ENCODE data around the gene IL7R.

Gene IL7R

GRCh38 chr5:35856765-35857351 lies at the start of gene IL7R:
Gene IL7R (plus strand): TSS chr5:35856891. CDS start chr5:35856978, 87 bp downstream.
- no peak for DNase-seq (ENCODE audit: extremely low spot score, insufficient read length, low read depth)

GRCh38 chr5:35810601-35811000 lies 46.1 kb upstream of the IL7R start:
- DNase-seq (ENCODE audit: extremely low spot score, insufficient read length, low read depth): no peak
- FAIRE-seq: no peak

More at GRCh38 chr5:35856765-35857351, at the start of gene IL7R:
- no peak for FAIRE-seq

GRCh38 chr5:35811108-35811741 lies 45.5 kb upstream of the IL7R start:
- FAIRE-seq: no peak
- no peak for DNase-seq (ENCODE audit: extremely low spot score, insufficient read length, low read depth)

DNA sequence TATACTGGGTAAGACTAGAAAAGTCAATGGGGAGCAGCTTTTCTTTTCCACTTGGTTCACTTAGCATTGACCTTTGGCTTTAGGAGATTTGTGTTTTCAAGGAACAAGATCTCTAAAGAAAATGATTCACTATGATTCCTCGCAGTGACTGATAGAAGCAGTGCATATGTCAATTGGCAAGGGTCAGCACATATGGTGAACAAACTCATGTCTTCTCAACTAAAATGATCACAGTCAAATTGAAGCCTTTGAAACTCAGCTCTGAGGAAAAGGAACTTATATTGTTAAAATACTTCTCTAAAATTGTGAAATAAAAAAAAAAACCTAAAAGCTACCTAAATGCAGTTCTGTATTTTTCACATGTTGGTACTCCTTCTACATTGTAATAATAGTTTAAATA lies 43.2 kb upstream of the IL7R start:
- DNase-seq (ENCODE audit: extremely low spot score, insufficient read length, low read depth) (no peak), FAIRE-seq (no peak)

- FAIRE-seq: no peak
- no peak for DNase-seq (ENCODE audit: extremely low spot score, insufficient read length, low read depth)
These were observed 41.4 kb upstream of the IL7R start for GRCh38 chr5:35815089-35815936.

GRCh38 chr5:35816881-35817521 lies 39.7 kb upstream of the IL7R start:
- FAIRE-seq (no peak), DNase-seq (ENCODE audit: extremely low spot score, insufficient read length, low read depth) (no peak)

- FAIRE-seq: no peak
- no peak for DNase-seq (ENCODE audit: extremely low spot score, insufficient read length, low read depth)
These were observed 37.7 kb upstream of the IL7R start for GRCh38 chr5:35819026-35819425.

DNA sequence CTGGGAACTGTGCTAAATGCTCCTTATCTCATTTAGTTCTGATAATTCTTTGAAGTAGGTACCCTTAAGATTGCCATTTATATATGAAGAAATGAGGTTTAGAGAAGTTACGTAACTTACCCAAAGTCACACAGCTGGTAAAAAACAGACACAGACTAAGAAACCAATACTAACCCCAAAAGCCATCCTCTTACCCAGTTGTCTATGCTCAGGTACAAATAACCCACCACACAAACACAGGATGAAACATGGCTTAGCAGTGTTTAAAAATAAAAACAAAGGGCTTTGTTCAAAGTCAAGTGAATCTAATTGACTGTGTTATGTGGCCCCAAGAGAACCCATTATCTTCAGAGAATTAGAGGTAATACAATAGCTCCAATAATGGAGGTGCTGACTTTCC lies 37.0 kb upstream of the IL7R start:
- DNase-seq (ENCODE audit: extremely low spot score, insufficient read length, low read depth): no peak
- no peak for FAIRE-seq

- no peak for FAIRE-seq
These were observed 36.0 kb upstream of the IL7R start for GRCh38 chr5:35820735-35821134.

DNA sequence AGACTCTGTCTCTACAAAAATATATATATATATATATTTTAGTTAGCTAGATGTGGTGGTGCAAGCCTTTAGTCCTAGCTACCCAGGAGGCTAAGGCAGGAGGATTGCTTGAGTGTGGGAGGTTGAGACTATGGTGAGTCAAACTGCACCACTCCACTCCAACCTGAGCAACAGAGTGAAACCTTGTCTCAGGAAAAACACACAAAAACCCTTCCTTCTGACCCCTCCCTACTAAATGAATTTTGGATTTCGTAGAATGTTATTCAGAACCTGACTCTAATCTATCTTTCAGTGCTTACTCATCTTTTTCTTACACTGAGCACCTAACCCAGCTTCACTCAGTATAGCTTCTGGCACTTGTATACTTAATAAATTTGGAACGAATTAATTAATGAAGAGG lies 35.2 kb upstream of the IL7R start:
- FAIRE-seq (no peak), DNase-seq (ENCODE audit: extremely low spot score, insufficient read length, low read depth) (no peak)

More at GRCh38 chr5:35820735-35821134, 36.0 kb upstream of the IL7R start:
- DNase-seq (ENCODE audit: extremely low spot score, insufficient read length, low read depth): no peak

- DNase-seq (ENCODE audit: extremely low spot score, insufficient read length, low read depth) (no peak), FAIRE-seq (no peak)
These were observed 34.2 kb upstream of the IL7R start for GRCh38 chr5:35822511-35822910.

- DNase-seq (ENCODE audit: extremely low spot score, insufficient read length, low read depth) (no peak), FAIRE-seq (no peak)
These were observed 33.2 kb upstream of the IL7R start for GRCh38 chr5:35823347-35824098.

GRCh38 chr5:35826056-35826455 lies 30.6 kb upstream of the IL7R start:
- FAIRE-seq (no peak), DNase-seq (ENCODE audit: extremely low spot score, insufficient read length, low read depth) (no peak)

- no peak for FAIRE-seq
- no peak for DNase-seq (ENCODE audit: extremely low spot score, insufficient read length, low read depth)
These were observed 30.1 kb upstream of the IL7R start for GRCh38 chr5:35826554-35826953.

- no peak for DNase-seq (ENCODE audit: extremely low spot score, insufficient read length, low read depth)
- no peak for FAIRE-seq
These were observed 28.6 kb upstream of the IL7R start for GRCh38 chr5:35828082-35828598.

DNA sequence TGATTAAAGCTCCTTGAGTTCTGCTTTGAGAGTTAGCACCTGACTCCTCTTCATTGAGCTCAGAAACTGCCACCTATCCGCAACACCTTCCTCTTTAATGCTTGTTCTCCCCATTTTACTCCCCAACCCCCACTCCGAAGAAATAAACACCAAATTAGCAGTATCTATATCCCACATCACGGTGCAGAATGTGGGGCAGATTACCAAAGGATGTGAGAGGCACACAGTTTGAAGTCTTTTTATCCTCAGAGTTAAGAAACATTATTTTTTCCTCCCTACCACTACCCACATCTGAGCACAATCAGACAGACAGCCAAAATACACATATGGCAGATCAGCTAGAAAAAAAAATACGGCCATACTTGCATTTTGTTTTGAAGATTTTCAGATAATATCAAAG lies 26.1 kb upstream of the IL7R start:
- DNase-seq (ENCODE audit: extremely low spot score, insufficient read length, low read depth): no peak
- FAIRE-seq: no peak

- DNase-seq (ENCODE audit: extremely low spot score, insufficient read length, low read depth): no peak
- no peak for FAIRE-seq
These were observed 23.9 kb upstream of the IL7R start for GRCh38 chr5:35832762-35833161.

- DNase-seq (ENCODE audit: extremely low spot score, insufficient read length, low read depth) (no peak), FAIRE-seq (no peak)
These were observed 23.5 kb upstream of the IL7R start for GRCh38 chr5:35833224-35833623.

DNA sequence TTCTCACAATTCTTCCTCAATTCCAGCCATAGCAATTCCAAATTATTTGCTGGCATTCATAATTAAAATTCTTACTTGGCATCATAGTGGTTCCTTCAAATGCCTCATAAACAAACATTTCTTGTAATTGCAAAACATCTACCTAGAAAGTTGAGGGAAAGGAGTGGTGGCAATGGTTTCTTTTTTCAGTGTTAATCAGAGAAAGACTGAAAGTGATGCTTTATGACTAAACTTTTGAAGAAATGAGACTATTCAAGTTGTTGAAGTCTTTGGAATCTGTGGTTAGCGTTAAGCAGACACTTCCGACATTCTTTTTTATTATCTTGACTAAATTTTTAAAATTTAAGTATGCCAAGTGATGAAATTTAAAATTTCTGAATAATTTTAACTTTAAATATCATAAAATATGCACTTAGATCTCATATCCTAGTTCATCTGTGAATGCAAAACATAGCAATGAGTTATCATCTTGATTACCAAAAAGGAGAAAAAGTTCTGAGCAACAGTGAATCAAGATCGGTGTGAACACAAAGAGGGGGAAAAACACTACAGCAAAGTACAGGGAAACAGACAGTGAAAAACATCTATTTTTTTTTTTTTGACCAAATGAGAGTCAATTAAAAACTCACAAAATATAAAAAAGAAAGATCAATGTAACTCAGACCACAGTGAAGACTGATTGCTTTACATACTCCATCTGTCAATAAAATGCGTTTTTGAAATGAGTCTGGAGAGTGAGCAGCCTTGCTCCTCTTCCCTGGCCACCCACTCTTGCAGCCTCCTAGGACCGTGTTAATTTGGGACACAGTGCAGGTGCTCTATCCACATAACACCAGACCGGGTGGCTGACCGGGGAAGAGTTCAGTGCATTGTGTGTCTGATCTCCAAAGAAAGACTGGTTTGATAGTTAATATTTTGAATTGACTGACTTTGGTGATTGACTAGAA lies 20.6 kb upstream of the IL7R start:
- DNase-seq (ENCODE audit: extremely low spot score, insufficient read length, low read depth) (no peak), FAIRE-seq (no peak)

All from GM18507 (cell line).